Spleen (tissue), 7 donors: ENCODE results near the gene TNFAIP3.

ENCODE experiments used
- POLR2A ChIP-seq, 3 donors: fragments of 450-650 bp; IDR thresholded peaks; one replicate each; pipeline ENCODE4 v1.5.1; 2017; ENCODE audit warnings: antibody characterized with exemption in 3 of 3, mild to moderate bottlenecking in 1 of 3
- POLR2AphosphoS5 ChIP-seq, 3 donors: sonication (generic); formaldehyde crosslinking; IDR thresholded peaks; one replicate each; pipeline ENCODE4 v1.5.1; 2017; ENCODE audit warnings: antibody characterized with exemption in 3 of 3
- TF ChIP-seq, protein P1 (sequence below), 11 experiments: fragments of 200-600 bp in 7 of 11; fragments of 450-650 bp in 4 of 11; sonication (generic) in 4 of 11; IDR thresholded peaks in 8 of 11; conservative IDR thresholded peaks in 3 of 11; 1 replicate in 7 of 11; 2 replicates in 4 of 11; pipeline versions ENCODE4 v1.4.0 to v1.8.0; 2016 to 2021; ENCODE audit warnings: antibody characterized with exemption in 11 of 11, inconsistent platforms in 4 of 11, mild to moderate bottlenecking in 1 of 11
- donor health status: DM: no; HTN: no; CAD: no; lungs with moderate emphysema.
- donor health status: DM: no; HTN: no; CAD: no.
- donor health status: DM: no; HTN: no; CAD: no.

DNA sequence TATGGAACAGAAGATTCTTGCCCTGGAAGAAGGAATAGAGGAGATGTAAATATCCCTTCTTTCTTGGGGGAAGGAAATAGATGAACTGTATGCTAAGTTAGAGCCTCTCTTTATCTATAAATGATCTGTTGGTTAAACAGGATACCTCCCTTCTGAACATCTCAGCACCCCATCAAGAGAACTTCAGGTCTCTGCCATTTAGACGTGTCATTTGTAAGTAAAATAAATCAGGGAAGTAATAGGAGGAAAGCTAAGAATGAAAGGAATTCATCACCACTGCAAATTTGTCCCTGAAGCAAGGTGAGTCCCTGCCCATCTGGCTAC, 42.5 kb upstream of the TNFAIP3 start:
- TF ChIP-seq, protein P1, sequence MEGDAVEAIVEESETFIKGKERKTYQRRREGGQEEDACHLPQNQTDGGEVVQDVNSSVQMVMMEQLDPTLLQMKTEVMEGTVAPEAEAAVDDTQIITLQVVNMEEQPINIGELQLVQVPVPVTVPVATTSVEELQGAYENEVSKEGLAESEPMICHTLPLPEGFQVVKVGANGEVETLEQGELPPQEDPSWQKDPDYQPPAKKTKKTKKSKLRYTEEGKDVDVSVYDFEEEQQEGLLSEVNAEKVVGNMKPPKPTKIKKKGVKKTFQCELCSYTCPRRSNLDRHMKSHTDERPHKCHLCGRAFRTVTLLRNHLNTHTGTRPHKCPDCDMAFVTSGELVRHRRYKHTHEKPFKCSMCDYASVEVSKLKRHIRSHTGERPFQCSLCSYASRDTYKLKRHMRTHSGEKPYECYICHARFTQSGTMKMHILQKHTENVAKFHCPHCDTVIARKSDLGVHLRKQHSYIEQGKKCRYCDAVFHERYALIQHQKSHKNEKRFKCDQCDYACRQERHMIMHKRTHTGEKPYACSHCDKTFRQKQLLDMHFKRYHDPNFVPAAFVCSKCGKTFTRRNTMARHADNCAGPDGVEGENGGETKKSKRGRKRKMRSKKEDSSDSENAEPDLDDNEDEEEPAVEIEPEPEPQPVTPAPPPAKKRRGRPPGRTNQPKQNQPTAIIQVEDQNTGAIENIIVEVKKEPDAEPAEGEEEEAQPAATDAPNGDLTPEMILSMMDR (IDR thresholded peaks at IDR 0.05 in 8 of 11, conservative IDR thresholded peaks at IDR 0.05 in 3 of 11): no peak
- TF ChIP-seq POLR2AphosphoS5 (IDR thresholded peaks at IDR 0.05): no peak
- no peak for TF ChIP-seq POLR2A (IDR thresholded peaks at IDR 0.05)
